ENCODE measurements around the gene GCHFR.

Gene GCHFR

DNA sequence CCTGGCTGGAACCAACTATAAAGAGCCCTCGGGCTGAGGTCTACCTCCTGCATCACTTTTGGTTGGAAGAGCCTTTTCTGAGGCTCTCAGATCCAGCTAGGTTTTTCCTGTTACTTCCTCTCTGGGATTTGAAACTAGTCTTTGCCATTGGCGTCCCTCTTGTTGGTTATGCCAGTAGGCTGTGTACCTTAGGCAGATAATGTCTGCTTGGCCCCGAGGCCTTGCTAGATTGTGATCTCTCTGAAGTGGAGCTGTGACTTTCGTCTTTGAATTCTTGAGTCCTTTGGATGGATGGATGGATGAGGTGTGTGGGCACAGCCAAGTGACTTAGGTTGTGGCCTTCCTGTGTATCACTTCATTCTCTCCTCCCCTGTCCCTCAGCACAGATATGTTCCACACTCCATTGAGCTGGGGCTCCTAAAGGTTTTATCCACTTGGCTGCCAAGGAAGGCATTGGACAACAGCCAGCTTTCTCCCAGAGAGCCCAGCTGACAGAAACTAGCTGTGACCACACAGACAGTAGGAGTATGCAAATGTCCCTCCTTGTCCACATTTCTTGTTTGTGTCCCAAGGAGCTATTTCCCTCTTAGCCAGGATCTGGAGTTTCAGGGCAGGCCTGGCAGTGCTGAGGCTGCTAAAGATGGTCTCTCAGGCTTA, 51.3 kb downstream of the GCHFR start:
- no peak for DNase-seq
